ENCODE data around the gene LIPT2.

DNA sequence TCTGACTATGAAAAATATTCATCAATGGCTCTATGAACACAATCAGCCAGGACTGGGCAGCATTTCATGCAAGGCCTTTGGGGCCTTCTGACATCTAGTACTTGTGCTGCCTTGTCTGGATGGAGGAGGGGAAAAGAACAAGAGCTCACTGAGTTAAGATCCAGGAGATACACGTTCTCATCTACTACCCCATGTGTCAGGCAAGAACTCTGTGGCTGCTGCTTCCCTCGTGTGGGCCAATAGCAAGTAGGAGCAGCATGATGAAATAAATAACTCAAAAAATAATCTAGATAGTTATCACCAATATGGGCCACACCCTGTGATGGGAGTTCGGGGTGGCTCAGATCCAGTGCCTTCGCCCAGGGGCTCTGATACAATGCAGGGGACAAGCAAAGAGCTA lies 33.5 kb downstream of the LIPT2 start:
- TF ChIP-seq ZFP3 (CRISPR knock-in tag; IDR thresholded peaks at IDR 0.05) (no peak), ZNF8 (CRISPR knock-in tag; IDR thresholded peaks at IDR 0.05) (no peak), OSR1 (CRISPR knock-in tag; IDR thresholded peaks at IDR 0.05) (no peak), CSDC2 (CRISPR knock-in tag; IDR thresholded peaks at IDR 0.05) (no peak), RARB (CRISPR knock-in tag; IDR thresholded peaks at IDR 0.05) (no peak), ZNF565 (CRISPR knock-in tag; conservative IDR thresholded peaks at IDR 0.05; ENCODE audit: low read depth) (no peak), ISL1 (CRISPR knock-in tag; IDR thresholded peaks at IDR 0.05) (no peak), ARNTL (CRISPR knock-in tag; IDR thresholded peaks at IDR 0.05; ENCODE audit: borderline replicate concordance, low read depth) (no peak), GLIS3 (CRISPR knock-in tag; IDR thresholded peaks at IDR 0.05) (no peak)
- TF ChIP-seq, protein P1, sequence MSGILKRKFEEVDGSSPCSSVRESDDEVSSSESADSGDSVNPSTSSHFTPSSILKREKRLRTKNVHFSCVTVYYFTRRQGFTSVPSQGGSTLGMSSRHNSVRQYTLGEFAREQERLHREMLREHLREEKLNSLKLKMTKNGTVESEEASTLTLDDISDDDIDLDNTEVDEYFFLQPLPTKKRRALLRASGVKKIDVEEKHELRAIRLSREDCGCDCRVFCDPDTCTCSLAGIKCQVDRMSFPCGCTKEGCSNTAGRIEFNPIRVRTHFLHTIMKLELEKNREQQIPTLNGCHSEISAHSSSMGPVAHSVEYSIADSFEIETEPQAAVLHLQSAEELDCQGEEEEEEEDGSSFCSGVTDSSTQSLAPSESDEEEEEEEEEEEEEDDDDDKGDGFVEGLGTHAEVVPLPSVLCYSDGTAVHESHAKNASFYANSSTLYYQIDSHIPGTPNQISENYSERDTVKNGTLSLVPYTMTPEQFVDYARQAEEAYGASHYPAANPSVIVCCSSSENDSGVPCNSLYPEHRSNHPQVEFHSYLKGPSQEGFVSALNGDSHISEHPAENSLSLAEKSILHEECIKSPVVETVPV (CRISPR knock-in tag; IDR thresholded peaks at IDR 0.05): no peak
- TF ChIP-seq, protein P2, sequence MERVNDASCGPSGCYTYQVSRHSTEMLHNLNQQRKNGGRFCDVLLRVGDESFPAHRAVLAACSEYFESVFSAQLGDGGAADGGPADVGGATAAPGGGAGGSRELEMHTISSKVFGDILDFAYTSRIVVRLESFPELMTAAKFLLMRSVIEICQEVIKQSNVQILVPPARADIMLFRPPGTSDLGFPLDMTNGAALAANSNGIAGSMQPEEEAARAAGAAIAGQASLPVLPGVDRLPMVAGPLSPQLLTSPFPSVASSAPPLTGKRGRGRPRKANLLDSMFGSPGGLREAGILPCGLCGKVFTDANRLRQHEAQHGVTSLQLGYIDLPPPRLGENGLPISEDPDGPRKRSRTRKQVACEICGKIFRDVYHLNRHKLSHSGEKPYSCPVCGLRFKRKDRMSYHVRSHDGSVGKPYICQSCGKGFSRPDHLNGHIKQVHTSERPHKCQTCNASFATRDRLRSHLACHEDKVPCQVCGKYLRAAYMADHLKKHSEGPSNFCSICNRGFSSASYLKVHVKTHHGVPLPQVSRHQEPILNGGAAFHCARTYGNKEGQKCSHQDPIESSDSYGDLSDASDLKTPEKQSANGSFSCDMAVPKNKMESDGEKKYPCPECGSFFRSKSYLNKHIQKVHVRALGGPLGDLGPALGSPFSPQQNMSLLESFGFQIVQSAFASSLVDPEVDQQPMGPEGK (CRISPR knock-in tag; IDR thresholded peaks at IDR 0.05; ENCODE audit: borderline replicate concordance): no peak

Data from SK-N-SH treated with all-trans-retinoic acid at 6 μM for 48 hours (cell line).